H9 (cell line): ENCODE measurements around the gene KISS1. TPM values are rescaled to one million over a fixed set of nuclear protein-coding genes. Genes with fewer than 3 reads are reported as not detected.

Source experiments
- DNase-seq: peaks from one replicate; pipeline ENCODE4 v3.0.0-alpha.2; 2017
- H2AFZ ChIP-seq: one replicate; pipeline ENCODE4 v1.6.1; 2013; ENCODE audit warnings: mild to moderate bottlenecking, low read length, control low read depth, moderate library complexity
- H2AK5ac ChIP-seq: 2 replicates; pipeline ENCODE4 v1.6.1; 2013; ENCODE audit warnings: low read length, control low read depth, mixed read lengths; ENCODE audit not compliant: insufficient read length
- H2BK120ac ChIP-seq: one replicate; pipeline ENCODE4 v1.6.1; 2013; ENCODE audit warnings: low read depth, mild to moderate bottlenecking, low read length, control low read depth, inconsistent platforms; ENCODE audit not compliant: poor library complexity, severe bottlenecking
- H2BK12ac ChIP-seq: 2 replicates; pipeline ENCODE4 v1.6.1; 2013; ENCODE audit warnings: low read length, control low read depth, mixed read lengths, low read depth; ENCODE audit not compliant: insufficient read length
- H2BK15ac ChIP-seq: 2 replicates; pipeline ENCODE4 v1.6.1; 2013; ENCODE audit warnings: low read depth, low read length, control low read depth
- H2BK20ac ChIP-seq: one replicate; pipeline ENCODE4 v1.6.1; 2013; ENCODE audit warnings: low read depth, mild to moderate bottlenecking, low read length, control low read depth, inconsistent platforms; ENCODE audit not compliant: poor library complexity, severe bottlenecking
- H2BK5ac ChIP-seq: 2 replicates; pipeline ENCODE4 v1.6.1; 2013; ENCODE audit warnings: low read length, control low read depth, mixed read lengths; ENCODE audit not compliant: insufficient read length
- H3K14ac ChIP-seq: 2 replicates; pipeline ENCODE4 v1.6.1; 2013; ENCODE audit warnings: low read length, control low read depth; ENCODE audit not compliant: insufficient read depth
- H3K18ac ChIP-seq: 2 replicates; pipeline ENCODE4 v1.6.1; 2013; ENCODE audit warnings: low read depth, mild to moderate bottlenecking, mixed read lengths, low read length, control low read depth; ENCODE audit not compliant: insufficient read length
- H3K23ac ChIP-seq: 2 replicates; pipeline ENCODE4 v1.6.1; 2013; ENCODE audit warnings: low read length, control low read depth, mixed read lengths, low read depth; ENCODE audit not compliant: insufficient read length
- H3K23me2 ChIP-seq: 2 replicates; pipeline ENCODE4 v1.6.1; 2013; ENCODE audit warnings: low read depth, mild to moderate bottlenecking, mixed read lengths, low read length, control low read depth; ENCODE audit not compliant: insufficient read length, poor library complexity, severe bottlenecking
- H3K27ac ChIP-seq: 2 replicates; pipeline ENCODE4 v1.5.1; 2013; ENCODE audit warnings: low read length, control low read depth, mixed read lengths, low read depth; ENCODE audit not compliant: insufficient read length
- H3K27me3 ChIP-seq: 2 replicates; pipeline ENCODE4 v1.6.1; 2013; ENCODE audit warnings: low read length, control low read depth, inconsistent platforms; ENCODE audit not compliant: insufficient read depth
- H3K4ac ChIP-seq: 2 replicates; pipeline ENCODE4 v1.6.1; 2013; ENCODE audit warnings: low read depth, mild to moderate bottlenecking, control low read depth, inconsistent platforms, low read length, moderate library complexity
- H3K4me1 ChIP-seq: 2 replicates; pipeline ENCODE4 v1.6.1; 2013; ENCODE audit warnings: low read length, control low read depth, inconsistent platforms; ENCODE audit not compliant: insufficient read depth
- H3K4me2 ChIP-seq: 2 replicates; pipeline ENCODE4 v1.6.1; 2013; ENCODE audit warnings: low read length, control low read depth, mixed read lengths; ENCODE audit not compliant: insufficient read length, insufficient read depth
- H3K56ac ChIP-seq: 2 replicates; pipeline ENCODE4 v1.6.1; 2013; ENCODE audit warnings: low read depth, mild to moderate bottlenecking, mixed read lengths, low read length, control low read depth; ENCODE audit not compliant: insufficient read length
- H3K79me1 ChIP-seq: 2 replicates; pipeline ENCODE4 v1.6.1; 2013; ENCODE audit warnings: low read depth, mild to moderate bottlenecking, moderate library complexity, low read length, control low read depth, inconsistent platforms; ENCODE audit not compliant: insufficient read depth, poor library complexity, severe bottlenecking
- H3K79me2 ChIP-seq: 2 replicates; pipeline ENCODE4 v1.6.1; 2013; ENCODE audit warnings: low read length, control low read depth, inconsistent platforms; ENCODE audit not compliant: insufficient read depth
- H3K9ac ChIP-seq: 2 replicates; pipeline ENCODE4 v1.6.1; 2013; ENCODE audit warnings: low read length, control low read depth, mixed read lengths; ENCODE audit not compliant: insufficient read length; ENCODE audit errors: extremely low read depth
- H3K9me3 ChIP-seq: one replicate; pipeline ENCODE4 v1.6.1; 2013; ENCODE audit warnings: low read depth, low read length, inconsistent platforms; ENCODE audit not compliant: control insufficient read depth
- H3T11ph ChIP-seq: one replicate; pipeline ENCODE4 v1.6.1; 2013; ENCODE audit warnings: mild to moderate bottlenecking, low read length, control low read depth, inconsistent platforms
- H4K20me1 ChIP-seq: one replicate; pipeline ENCODE4 v1.6.1; 2013; ENCODE audit not compliant: control insufficient read depth, insufficient read length, insufficient read depth
- H4K5ac ChIP-seq: 2 replicates; pipeline ENCODE4 v1.6.1; 2013; ENCODE audit warnings: low read depth, mild to moderate bottlenecking, mixed read lengths, low read length, control low read depth; ENCODE audit not compliant: insufficient read length
- H4K8ac ChIP-seq: replicated peaks from 2 replicates; pipeline ENCODE4 v1.6.1; 2013; ENCODE audit warnings: low read length, control low read depth, mixed read lengths, low read depth; ENCODE audit not compliant: insufficient read length
- H4K91ac ChIP-seq: 2 replicates; pipeline ENCODE4 v1.6.1; 2013; ENCODE audit warnings: low read depth, mild to moderate bottlenecking, moderate library complexity, mixed read lengths, low read length, control low read depth; ENCODE audit not compliant: insufficient read length
- H3K27ac Mint-ChIP-seq, 3 experiments: 2 replicates in 2 of 3; 3 replicates in 1 of 3; pipeline ENCODE4 v1.8.0; 2020 to 2021; ENCODE audit warnings: mixed read lengths in 3 of 3, mild to moderate bottlenecking in 1 of 3, moderate library complexity in 1 of 3
- H3K27me3 Mint-ChIP-seq: 2 replicates; pipeline ENCODE4 v1.8.0; 2021; ENCODE audit warnings: low read depth, mild to moderate bottlenecking, moderate library complexity, mixed read lengths
- H3K36me3 Mint-ChIP-seq, 3 experiments: 2 replicates in 2 of 3; 3 replicates in 1 of 3; pipeline ENCODE4 v1.8.0; 2020 to 2021; ENCODE audit warnings: low read depth in 3 of 3, mixed read lengths in 3 of 3; ENCODE audit not compliant: insufficient read depth in 1 of 3
- H3K4me1 Mint-ChIP-seq, 2 experiments: 2 replicates each; pipeline ENCODE4 v1.8.0; 2020; ENCODE audit warnings: mixed read lengths in 2 of 2
- H3K4me3 Mint-ChIP-seq, 2 experiments: 2 replicates in 1 of 2; 3 replicates in 1 of 2; pipeline ENCODE4 v1.8.0; 2020 to 2021; ENCODE audit warnings: mild to moderate bottlenecking in 2 of 2, mixed read lengths in 2 of 2, moderate library complexity in 1 of 2
- H3K9me3 Mint-ChIP-seq, 2 experiments: 2 replicates in 1 of 2; 3 replicates in 1 of 2; pipeline ENCODE4 v1.8.0; 2020; ENCODE audit warnings: mild to moderate bottlenecking in 2 of 2, mixed read lengths in 2 of 2, moderate library complexity in 1 of 2
- WGBS: extraction: QIAGEN DNeasy Blood & Tissue Kit; methylation state at CpG from one replicate; pipeline ENCODE4 v1.1.7; 2013; ENCODE audit warnings: missing lambda C conversion rate, low lambda C conversion rate, mixed read lengths; ENCODE audit not compliant: insufficient read length; ENCODE audit errors: extremely low coverage; 5-methylcytosine and 5-hydroxymethylcytosine counted together
- total RNA-seq: library from RNA; stranded (reverse); gene quantifications from 2 replicates; pipeline ENCODE4 v1.2.1, GENCODE V29; 2021
- TF ChIP-seq, protein P1 (sequence below): fragments of 200-600 bp; sonication (generic); conservative IDR thresholded peaks from 3 replicates; pipeline ENCODE4 v1.8.0; 2021; ENCODE audit warnings: antibody characterized with exemption, mild to moderate bottlenecking

Gene KISS1
- total RNA-seq, 1 experiment from 2014 or later, result 0.68 TPM

- H3K4me2 ChIP-seq, result no peak overlapping the region
- H3K56ac ChIP-seq, result no peak overlapping the region
- no peak overlapping the region for H3K18ac ChIP-seq
- no peak overlapping the region for H3T11ph ChIP-seq
- no peak for DNase-seq
- H2BK15ac ChIP-seq, result no peak overlapping the region
- peaks cover 11% of the 10 kb centered on the region for H3K23me2 ChIP-seq
- H2BK12ac ChIP-seq, result no peak overlapping the region
- no peak overlapping the region for H3K14ac ChIP-seq
- H3K9ac ChIP-seq, result no peak overlapping the region
- H3K4ac ChIP-seq, result no peak overlapping the region
- H3K36me3 Mint-ChIP-seq, result no peaks in the 10 kb centered on the region
- no peak overlapping the region for H3K27ac ChIP-seq
- no peak overlapping the region for H2AK5ac ChIP-seq
- no peak overlapping the region for H2AFZ ChIP-seq
- WGBS, result no CpG with 5 or more reads among the region's 3 CpGs
- H3K4me1 Mint-ChIP-seq, result peaks cover 4 to 6% of the 10 kb centered on the region in 2 experiments; a peak in 3 of 4 replicates
- no peak overlapping the region for H4K91ac ChIP-seq
- H4K8ac ChIP-seq, result no peak overlapping the region
- no peak overlapping the region for H3K27ac Mint-ChIP-seq
- no peak overlapping the region for H2BK120ac ChIP-seq
- H3K27me3 Mint-ChIP-seq, result peaks cover under 1% of the 10 kb centered on the region
- H3K4me1 ChIP-seq, result peaks cover 3% of the 10 kb centered on the region; the same call in 1 of the 2 replicates
- no peak overlapping the region for H3K4me3 Mint-ChIP-seq
- H3K79me2 ChIP-seq, result no peaks in the 10 kb centered on the region
- H2BK20ac ChIP-seq, result no peak overlapping the region
- no peak overlapping the region for H4K5ac ChIP-seq
- H3K79me1 ChIP-seq, result no peaks in the 10 kb centered on the region
- H3K23ac ChIP-seq, result no peak overlapping the region
- no peaks in the 10 kb centered on the region for H3K9me3 ChIP-seq
- no peaks in the 10 kb centered on the region for H4K20me1 ChIP-seq
- TF ChIP-seq, protein P1, sequence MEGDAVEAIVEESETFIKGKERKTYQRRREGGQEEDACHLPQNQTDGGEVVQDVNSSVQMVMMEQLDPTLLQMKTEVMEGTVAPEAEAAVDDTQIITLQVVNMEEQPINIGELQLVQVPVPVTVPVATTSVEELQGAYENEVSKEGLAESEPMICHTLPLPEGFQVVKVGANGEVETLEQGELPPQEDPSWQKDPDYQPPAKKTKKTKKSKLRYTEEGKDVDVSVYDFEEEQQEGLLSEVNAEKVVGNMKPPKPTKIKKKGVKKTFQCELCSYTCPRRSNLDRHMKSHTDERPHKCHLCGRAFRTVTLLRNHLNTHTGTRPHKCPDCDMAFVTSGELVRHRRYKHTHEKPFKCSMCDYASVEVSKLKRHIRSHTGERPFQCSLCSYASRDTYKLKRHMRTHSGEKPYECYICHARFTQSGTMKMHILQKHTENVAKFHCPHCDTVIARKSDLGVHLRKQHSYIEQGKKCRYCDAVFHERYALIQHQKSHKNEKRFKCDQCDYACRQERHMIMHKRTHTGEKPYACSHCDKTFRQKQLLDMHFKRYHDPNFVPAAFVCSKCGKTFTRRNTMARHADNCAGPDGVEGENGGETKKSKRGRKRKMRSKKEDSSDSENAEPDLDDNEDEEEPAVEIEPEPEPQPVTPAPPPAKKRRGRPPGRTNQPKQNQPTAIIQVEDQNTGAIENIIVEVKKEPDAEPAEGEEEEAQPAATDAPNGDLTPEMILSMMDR, result no peak
- H3K9me3 Mint-ChIP-seq, result no peaks in the 10 kb centered on the region
- H3K27me3 ChIP-seq, result no peaks in the 10 kb centered on the region
- no peak overlapping the region for H2BK5ac ChIP-seq
Observed at GRCh38 chr1:204212715-204213114, 16.4 kb upstream of the KISS1 start.
